Ishikawa (cell line): ENCODE measurements around the gene CKAP4.

Experiments
- CEBPB ChIP-seq: IDR thresholded peaks from 2 replicates; pipeline ENCODE4 v1.6.1; 2012
- EP300 ChIP-seq: IDR thresholded peaks from 2 replicates; pipeline ENCODE4 v1.6.1; 2012; ENCODE audit warnings: borderline replicate concordance
- NFIC ChIP-seq: IDR thresholded peaks from 2 replicates; pipeline ENCODE4 v1.6.1; 2012
- RAD21 ChIP-seq: IDR thresholded peaks from 2 replicates; pipeline ENCODE4 v1.6.1; 2012; ENCODE audit warnings: low read depth
- TEAD4 ChIP-seq: IDR thresholded peaks from 2 replicates; pipeline ENCODE4 v1.6.1; 2012
- ZBTB7A ChIP-seq: IDR thresholded peaks from 2 replicates; pipeline ENCODE4 v1.6.1; 2012; ENCODE audit warnings: low read depth
- TF ChIP-seq, protein P1 (sequence below): IDR thresholded peaks from 2 replicates; pipeline ENCODE4 v1.6.1; 2012; ENCODE audit warnings: low read depth, mild to moderate bottlenecking
- TF ChIP-seq, protein P2 (sequence below): IDR thresholded peaks from 2 replicates; pipeline ENCODE4 v1.6.1; 2012
- TF ChIP-seq, protein P3 (sequence below): IDR thresholded peaks from 2 replicates; pipeline ENCODE4 v1.6.1; 2012

DNA sequence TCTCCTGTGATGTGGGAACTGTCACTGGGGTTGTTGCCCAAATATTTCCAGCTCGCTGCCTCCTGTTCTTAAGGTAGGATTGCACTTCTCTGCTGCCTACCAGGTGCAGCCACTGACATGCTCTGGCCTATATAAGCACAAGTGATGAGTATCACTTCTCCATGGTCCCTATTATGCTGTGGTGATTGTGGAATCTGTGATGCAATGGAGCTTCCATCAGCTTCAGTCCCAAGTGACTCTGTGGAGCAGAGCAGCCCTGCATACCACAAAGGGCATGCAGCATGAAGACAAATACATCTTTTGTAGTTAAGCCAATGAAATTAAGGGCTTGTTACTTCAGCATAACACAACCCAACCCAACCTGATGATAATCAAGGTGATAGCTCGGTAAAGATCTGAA is 43.5 kb downstream of the CKAP4 start:
- no peak for TF ChIP-seq TEAD4
- TF ChIP-seq, protein P1, sequence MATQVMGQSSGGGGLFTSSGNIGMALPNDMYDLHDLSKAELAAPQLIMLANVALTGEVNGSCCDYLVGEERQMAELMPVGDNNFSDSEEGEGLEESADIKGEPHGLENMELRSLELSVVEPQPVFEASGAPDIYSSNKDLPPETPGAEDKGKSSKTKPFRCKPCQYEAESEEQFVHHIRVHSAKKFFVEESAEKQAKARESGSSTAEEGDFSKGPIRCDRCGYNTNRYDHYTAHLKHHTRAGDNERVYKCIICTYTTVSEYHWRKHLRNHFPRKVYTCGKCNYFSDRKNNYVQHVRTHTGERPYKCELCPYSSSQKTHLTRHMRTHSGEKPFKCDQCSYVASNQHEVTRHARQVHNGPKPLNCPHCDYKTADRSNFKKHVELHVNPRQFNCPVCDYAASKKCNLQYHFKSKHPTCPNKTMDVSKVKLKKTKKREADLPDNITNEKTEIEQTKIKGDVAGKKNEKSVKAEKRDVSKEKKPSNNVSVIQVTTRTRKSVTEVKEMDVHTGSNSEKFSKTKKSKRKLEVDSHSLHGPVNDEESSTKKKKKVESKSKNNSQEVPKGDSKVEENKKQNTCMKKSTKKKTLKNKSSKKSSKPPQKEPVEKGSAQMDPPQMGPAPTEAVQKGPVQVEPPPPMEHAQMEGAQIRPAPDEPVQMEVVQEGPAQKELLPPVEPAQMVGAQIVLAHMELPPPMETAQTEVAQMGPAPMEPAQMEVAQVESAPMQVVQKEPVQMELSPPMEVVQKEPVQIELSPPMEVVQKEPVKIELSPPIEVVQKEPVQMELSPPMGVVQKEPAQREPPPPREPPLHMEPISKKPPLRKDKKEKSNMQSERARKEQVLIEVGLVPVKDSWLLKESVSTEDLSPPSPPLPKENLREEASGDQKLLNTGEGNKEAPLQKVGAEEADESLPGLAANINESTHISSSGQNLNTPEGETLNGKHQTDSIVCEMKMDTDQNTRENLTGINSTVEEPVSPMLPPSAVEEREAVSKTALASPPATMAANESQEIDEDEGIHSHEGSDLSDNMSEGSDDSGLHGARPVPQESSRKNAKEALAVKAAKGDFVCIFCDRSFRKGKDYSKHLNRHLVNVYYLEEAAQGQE = no peak
- TF ChIP-seq, protein P2, sequence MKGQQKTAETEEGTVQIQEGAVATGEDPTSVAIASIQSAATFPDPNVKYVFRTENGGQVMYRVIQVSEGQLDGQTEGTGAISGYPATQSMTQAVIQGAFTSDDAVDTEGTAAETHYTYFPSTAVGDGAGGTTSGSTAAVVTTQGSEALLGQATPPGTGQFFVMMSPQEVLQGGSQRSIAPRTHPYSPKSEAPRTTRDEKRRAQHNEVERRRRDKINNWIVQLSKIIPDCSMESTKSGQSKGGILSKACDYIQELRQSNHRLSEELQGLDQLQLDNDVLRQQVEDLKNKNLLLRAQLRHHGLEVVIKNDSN = no peak
- TF ChIP-seq EP300 = no peak
- TF ChIP-seq ZBTB7A = no peak
- TF ChIP-seq RAD21 = no peak
- TF ChIP-seq, protein P3, sequence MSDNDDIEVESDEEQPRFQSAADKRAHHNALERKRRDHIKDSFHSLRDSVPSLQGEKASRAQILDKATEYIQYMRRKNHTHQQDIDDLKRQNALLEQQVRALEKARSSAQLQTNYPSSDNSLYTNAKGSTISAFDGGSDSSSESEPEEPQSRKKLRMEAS = no peak
- no peak for TF ChIP-seq NFIC
- TF ChIP-seq CEBPB = no peak
